AG04450 (cell line): Measurements from ENCODE around the gene GPR183. TPM values are rescaled to one million over a fixed set of nuclear protein-coding genes. Genes with fewer than 3 reads are reported as not detected.

Experiments
- CTCF ChIA-PET: fragments of 300-600, 350-600 bp; formaldehyde crosslinking; extraction: SDS; loops from one replicate; lab custom pipeline; 2022; ENCODE audit warnings: antibody characterized with exemption, inconsistent platforms; lab: Charles Lee
- POLR2A ChIA-PET: fragments of 350-600 bp; formaldehyde crosslinking; extraction: SDS; loops from one replicate; lab custom pipeline; 2021; ENCODE audit warnings: antibody characterized with exemption, inconsistent platforms; lab: Yijun Ruan, JAX
- DNase-seq: peaks from one replicate; pipeline ENCODE4 v3.0.0-alpha.2; 2011; ENCODE audit warnings: low read depth, low spot score
- H3K27ac ChIP-seq: one replicate; pipeline ENCODE4 v1.5.1; 2012; ENCODE audit warnings: low read depth, low read length, control low read depth
- H3K27me3 ChIP-seq: one replicate; pipeline ENCODE4 v1.6.0; 2012; ENCODE audit warnings: low read length; ENCODE audit not compliant: control insufficient read depth, insufficient read depth
- H3K4me3 ChIP-seq: 2 replicates; pipeline ENCODE4 v1.5.1; 2011; ENCODE audit warnings: mild to moderate bottlenecking, low read depth, low read length, control low read depth
- H3K9me3 ChIP-seq: 2 replicates; pipeline ENCODE4 v1.5.1; 2012; ENCODE audit warnings: low read length; ENCODE audit not compliant: control insufficient read depth, insufficient read depth
- CTCF ChIP-seq: IDR thresholded peaks from 2 replicates; pipeline ENCODE4 v1.5.1; 2011; ENCODE audit warnings: low read depth, low read length, control low read depth, inconsistent platforms
- polyA plus RNA-seq: library from polyadenylated mRNA; depleted of rRNA; stranded (reverse); fragments of >200 nt; gene quantifications from 2 replicates; pipeline ENCODE4 v1.2.3, GENCODE V29; 2011

The GPR183 gene
- polyA plus RNA-seq, 1 experiment = 0.06 TPM

- no peak overlapping the region for H3K4me3 ChIP-seq
- H3K27ac ChIP-seq = no peak overlapping the region
- no peak for TF ChIP-seq CTCF
- POLR2A ChIA-PET = no interaction called here
- no peak for DNase-seq
- no peaks in the 10 kb centered on the region for H3K9me3 ChIP-seq
- no peaks in the 10 kb centered on the region for H3K27me3 ChIP-seq
- CTCF ChIA-PET = interaction anchor here (1.0 kb wide), 1 partner anchor 92 kb away, joined by 5 read pairs; no protein-coding TSS in a partner anchor
Observed at GRCh38 chr13:99344610-99345208, 37.5 kb upstream of the GPR183 start.

GRCh38 chr13:99342723-99343315, 35.6 kb upstream of the GPR183 start:
- no peak for DNase-seq
- ChIA-PET CTCF (interaction anchor here (1.0 kb wide), 1 partner anchor 93 kb away, joined by 3 read pairs; no protein-coding TSS in a partner anchor), POLR2A (no interaction called here)
- Histone ChIP-seq H3K4me3 (no peak overlapping the region), H3K27ac (no peak overlapping the region), H3K9me3 (no peaks in the 10 kb centered on the region), H3K27me3 (no peaks in the 10 kb centered on the region)
- no peak for TF ChIP-seq CTCF

- DNase-seq = no peak
Observed at GRCh38 chr13:99341969-99342722, 34.9 kb upstream of the GPR183 start.

GRCh38 chr13:99340638-99341037, 33.4 kb upstream of the GPR183 start:
- no peak for TF ChIP-seq CTCF
- no peak for DNase-seq
- H3K9me3 ChIP-seq = no peaks in the 10 kb centered on the region
- H3K27ac ChIP-seq = no peak overlapping the region
- H3K4me3 ChIP-seq = no peak overlapping the region
- ChIA-PET CTCF (interaction anchor here (2.9 kb wide), 1 partner anchor 96 kb away, joined by 9 read pairs; no protein-coding TSS in a partner anchor), POLR2A (no interaction called here)
- H3K27me3 ChIP-seq = no peaks in the 10 kb centered on the region

More at GRCh38 chr13:99341969-99342722, 34.9 kb upstream of the GPR183 start:
- Histone ChIP-seq H3K27me3 (no peaks in the 10 kb centered on the region), H3K9me3 (no peaks in the 10 kb centered on the region), H3K27ac (no peak overlapping the region), H3K4me3 (no peak overlapping the region)
- CTCF ChIA-PET = interaction anchor here (1.0 to 2.9 kb wide), 3 partner anchors 12 to 100 kb away, joined by 3 to 9 read pairs (median 3); no protein-coding TSS in a partner anchor
- POLR2A ChIA-PET = no interaction called here
- TF ChIP-seq CTCF = no peak
